Activated CD4-positive, CD25-positive, alpha-beta regulatory T cell (primary cell): ENCODE results near the gene CFAP46.

Experiments used
- DNase-seq, 4 experiments: peaks; one replicate each; lab custom pipeline; 2025; lab: John Stamatoyannopoulos, UW

CFAP46 gene

DNA sequence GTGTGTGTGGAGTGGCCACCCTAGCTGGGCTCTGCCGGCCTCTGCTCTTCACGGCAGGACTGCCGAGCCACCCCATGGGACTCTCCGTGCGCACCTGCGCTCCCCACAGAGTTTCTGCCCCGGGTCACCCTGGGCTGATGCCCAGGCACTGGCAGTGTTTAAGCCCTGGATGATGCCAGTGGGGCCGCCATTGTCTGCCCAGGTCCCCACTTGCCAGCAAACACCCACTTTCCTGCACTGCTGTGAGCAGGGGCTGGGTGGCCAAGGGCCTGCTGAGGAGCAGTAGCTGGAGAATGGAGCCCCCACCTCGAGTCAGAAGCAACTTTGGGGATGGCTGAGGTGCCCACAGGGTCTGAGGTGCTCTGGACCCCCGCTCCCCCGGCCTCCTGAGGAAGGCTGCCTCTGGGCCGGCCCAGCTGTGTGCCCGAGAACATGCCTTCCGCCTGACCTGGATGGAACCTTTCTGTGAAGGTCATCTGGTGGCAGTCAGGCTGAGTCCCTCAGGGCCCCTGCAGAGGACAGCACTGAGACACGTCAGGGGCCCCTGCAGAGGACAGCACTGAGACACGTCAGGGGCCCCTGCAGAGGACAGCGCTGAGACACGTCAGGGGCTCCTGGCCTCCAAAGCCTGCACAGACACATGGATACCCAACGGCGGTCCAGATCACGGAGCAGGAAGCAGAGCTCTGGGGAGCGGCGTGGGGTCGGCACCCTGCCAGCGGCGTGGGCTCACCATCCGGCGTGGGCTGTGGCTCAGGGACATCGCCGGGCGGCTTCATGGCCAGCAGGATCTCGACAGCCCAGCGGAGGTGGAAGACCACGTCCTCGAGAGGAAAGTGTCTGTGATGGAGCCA lies 62.0 kb downstream of the CFAP46 start:
- DNase-seq: no peak

DNA sequence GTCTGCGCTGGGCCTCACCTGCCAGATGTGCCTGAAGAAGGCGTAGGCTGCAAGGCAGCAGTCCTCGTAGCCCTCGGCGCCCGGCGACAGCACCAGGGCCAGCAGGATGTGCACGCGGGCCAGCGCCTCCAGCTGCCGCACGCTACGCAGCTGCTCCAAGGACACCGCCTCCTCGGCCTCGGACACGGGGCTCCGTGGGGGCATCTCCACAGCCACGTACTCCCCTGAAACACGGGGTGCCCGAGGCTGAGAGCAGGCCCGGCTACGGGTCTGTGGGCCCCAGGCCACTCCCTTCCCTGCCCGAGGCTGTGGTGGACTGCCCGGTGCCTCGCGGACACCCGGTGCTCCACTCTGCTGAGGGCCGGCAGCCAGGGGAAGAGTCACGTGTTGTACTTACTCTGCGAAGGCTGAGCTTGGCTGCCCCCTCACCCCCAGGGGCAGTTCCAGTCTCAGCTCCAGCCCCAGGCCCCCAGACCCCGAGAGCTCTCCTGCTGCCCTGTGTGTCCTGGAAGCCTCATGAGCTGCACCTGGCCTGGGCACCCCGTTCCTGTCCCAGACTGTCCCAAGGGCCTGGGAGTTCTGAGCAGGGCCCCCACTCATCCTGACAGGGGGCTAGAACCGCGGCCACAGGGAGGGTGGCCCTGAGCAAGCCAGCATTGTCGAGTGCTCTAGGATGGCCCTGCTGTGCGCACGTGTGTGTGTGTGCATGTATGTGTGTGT lies 62.8 kb downstream of the CFAP46 start:
- DNase-seq: no peak

DNA sequence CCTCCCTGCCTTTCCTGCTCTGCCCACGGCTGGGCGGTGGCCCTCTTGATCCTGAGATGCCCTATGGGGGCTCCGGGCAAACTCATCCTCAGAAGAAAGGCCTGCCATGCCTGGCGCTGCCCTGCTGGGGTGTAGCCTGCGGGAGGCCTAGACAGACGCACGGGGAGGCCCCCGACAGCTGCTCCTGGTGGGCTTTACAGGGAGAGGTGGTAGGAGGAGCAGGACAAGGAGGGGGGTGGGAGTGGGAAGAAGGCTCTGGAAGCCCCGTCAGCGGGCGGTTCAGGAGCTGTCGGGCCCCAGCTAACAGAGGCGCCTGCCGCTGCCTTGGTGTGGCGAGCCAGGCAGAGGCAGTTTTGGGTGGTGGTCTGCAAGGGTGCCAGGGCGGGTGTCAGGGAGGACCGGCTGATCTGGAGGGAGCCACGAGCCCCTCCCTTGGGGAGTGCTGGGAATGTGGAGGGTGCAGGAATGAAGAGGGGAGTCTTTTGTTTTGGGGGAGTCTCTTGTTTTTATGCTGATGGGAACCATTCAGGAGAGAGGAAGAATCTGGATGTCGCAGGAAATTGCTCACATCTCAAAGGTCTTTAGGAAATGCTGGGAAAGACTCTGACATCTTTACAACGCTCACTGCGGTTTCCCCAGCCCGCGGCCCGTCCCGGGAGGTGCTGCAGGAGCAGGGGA lies 63.5 kb downstream of the CFAP46 start:
- DNase-seq: no peak

DNA sequence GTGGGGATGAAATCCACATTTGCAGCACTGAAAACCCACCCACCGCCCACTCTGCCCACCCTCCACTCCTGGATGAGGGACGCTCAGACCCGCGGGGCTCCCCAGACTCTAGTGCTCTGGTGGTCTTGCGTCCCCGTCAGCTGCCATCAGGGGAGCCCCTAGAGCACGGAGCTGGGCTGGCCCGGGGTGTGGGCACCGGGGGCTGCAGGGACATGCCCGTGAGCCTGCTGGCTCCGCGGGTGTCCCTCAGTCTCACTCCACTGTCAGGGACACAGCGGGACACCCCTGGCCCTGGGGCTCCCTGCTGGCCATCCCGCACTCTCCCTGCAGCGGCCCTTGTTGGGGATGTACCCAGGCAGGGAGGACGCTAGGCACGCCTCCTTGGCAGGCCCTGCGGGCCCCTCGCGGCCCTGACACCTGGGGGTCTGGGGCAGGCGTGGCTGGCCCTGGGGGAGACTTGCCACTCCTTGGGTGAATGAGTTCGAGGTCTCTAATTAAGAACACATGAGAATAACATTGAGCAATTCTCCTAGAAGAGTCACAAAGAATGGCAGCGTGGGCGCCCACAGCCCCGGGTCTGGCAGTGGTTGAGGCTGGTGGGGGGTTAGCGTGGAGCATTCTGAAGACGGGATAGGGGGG lies 64.2 kb downstream of the CFAP46 start:
- no peak for DNase-seq

DNA sequence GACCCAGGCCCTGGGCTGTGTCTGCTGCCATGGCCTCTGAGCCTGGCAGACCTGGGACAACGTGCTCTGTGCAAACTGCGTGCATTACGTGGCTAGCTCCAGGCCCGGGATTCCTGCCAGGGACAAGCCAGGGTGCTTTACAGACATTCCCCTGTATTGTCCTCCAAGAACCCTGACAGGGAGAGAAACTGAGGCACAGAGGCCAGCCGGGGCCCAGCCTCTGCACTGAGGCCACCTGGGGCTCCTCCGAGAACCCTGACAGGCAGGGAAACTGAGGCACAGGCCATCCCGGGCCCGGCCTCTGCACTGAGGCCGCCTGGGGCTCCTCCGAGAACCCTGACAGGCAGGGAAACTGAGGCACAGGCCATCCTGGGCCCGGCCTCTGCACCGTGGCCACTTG lies 64.9 kb downstream of the CFAP46 start:
- no peak for DNase-seq

DNA sequence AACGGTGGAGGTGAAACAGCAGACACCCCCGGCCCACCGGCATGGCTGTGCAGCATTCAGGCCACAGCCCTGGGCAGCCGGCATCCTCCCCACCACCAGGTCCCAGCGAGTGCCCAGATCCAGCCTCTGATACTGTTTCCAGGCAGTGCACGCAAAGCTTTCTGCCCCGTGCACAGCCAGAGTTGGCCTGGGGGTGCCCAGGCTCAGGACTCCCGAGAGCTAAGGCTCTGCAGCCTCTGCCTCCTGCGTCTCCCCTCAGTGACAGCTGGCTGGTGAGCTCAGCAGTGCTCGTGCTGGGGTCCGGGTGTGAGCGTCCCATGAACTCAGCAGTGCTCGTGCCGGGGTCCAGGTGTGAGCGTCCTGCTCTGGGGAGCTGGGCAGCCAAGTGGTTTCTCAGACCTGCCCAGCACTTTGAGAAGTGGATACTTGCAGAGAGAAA lies 65.4 kb downstream of the CFAP46 start:
- no peak for DNase-seq

DNA sequence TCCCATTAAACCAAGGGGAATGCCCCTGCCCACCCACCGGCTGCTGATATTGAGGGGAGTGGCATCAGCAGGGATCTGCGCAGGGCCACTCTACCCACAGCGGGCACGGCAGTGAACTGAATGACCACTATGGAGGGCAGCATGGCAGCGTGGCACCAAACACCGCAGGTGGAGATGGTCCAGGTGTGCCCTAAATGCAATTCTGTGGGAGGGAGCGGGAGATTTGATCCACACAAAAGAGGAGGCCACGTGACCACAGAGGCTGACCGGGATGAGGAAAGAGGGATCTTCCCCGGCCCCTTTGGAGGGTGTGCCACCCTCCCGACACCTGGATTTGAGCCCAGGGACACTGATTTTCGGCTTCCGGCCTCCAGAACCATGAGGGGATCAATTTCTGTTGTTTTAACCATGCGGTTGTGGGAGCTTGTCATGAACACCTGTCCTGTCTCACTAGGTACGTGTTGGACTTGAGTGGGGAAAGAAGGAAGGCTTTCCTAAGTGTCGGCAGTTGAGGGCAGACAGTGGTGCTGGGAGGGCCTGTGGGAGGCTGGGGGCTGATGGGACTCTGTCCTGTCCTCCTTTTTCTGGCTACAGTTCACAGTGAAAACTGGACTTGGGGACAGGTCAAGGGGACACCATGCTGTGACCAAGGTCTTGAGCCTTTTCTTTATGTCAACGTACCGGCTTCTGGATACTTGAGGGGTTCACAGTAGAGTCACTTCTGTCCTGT lies 66.1 kb downstream of the CFAP46 start:
- DNase-seq: no peak

DNA sequence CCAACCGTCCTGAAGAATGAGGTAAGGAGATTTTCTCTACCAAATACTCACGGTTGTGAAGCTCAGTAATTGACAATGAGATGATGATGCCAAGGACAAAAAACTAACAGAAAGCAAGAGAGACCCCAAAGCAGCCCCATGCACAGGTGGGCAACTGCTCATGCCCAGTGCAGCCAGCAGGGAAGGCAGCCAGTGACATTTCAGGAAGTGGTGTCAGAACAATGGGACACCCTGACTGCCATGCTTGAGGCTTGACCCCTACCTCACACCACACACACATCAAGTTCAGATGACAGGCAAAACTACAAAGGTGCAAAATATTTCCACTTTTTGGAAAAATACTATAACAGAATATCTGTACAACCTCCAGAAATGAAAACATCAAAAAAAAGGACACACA lies 66.9 kb downstream of the CFAP46 start:
- no peak for DNase-seq

DNA sequence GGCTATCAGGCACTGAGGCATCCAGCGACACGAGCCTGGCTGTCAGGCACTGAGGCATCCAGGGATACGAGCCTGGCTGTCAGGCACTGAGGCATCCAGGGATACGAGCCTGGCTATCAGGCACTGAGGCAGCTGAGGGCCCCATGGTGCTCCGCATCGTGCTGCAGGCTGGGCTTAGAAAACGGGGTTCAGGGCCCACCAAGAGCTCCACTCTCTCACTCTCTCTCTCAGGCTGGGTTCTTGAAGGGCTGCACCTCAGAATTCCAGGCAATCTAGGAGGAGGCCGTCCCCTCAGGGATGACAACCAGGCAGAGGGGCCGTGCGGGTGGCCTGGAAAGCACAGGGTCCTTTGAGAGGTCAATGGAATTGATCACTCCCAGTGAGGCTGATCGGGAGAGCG lies 69.0 kb downstream of the CFAP46 start:
- DNase-seq: no peak

DNA sequence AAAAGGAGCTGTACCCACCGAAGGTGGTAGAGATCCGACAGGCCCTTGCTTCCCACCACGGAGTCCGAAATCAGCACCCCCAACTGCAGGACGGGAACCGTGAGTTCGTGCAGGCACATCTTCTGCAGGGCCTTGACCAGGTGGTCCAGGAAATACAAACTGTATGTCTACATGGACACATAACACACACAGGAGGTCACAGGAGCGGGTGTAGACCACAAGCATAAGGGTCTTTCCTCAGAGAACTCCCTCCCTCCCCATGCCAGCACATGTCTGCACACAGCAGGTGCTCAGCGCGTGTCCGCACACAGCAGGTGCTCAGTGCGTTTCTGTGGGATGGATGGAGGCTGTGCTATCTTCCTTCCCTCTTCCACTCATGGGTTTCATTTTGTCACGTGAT lies 69.7 kb downstream of the CFAP46 start:
- DNase-seq: no peak

DNA sequence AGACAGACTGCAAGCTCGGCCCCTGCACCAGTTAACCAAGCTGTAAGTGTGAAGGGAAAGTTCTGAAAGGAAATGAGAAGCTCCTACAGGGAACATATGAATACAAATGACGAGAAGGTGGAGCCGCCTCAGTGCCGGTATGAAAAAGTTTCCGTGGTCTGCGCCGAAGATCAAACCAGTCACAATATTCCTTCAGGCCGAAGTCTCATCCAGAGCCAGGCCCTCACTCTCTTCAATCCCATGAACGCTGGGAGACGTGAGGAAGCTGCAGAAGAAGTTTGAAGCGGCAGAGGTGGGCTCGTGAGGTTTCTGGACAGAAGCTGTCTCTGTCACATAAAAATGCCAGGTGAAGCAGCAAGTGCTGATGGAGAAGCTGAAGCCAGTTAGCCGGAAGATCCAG lies 71.9 kb downstream of the CFAP46 start:
- no peak for DNase-seq

DNA sequence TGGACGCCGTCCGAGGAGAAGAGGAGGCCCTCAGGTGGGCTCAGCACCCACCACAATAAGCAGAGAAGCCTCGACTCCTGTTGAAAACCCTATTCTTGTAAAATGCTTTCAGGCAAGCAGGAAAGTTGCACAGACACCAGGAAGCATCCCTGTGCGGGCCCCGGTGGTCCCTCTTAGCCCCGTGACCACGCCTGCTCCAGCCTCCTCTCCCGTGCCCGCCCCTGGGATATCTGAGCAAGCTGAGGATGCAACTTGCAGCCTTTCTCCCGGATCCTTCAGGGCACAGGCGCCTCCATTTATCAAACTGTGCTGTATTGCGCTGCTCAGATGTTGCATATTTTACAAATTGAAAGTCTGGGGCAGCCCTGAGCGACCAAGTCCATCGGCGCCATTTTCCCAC lies 72.7 kb downstream of the CFAP46 start:
- no peak for DNase-seq

DNA sequence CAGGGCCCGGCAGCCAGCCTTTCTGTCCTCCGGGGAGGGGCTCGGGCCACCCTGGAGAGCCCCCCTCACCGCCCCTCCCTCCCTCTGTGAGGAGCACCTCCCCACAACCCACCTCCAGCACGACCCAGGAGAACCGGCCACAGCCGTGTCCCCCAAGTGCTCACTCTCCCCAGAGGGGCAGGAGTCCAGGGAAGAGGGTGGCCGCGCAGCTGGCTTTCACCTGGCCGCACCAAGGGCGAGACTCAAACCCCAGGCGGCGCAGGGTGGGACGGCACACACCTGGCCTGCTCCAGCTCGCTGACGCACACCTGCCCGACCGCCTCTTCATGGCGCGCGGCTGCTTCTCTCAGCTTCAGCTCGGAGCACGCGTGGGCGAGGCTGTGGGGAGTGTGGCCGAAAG lies 73.4 kb downstream of the CFAP46 start:
- DNase-seq: no peak

DNA sequence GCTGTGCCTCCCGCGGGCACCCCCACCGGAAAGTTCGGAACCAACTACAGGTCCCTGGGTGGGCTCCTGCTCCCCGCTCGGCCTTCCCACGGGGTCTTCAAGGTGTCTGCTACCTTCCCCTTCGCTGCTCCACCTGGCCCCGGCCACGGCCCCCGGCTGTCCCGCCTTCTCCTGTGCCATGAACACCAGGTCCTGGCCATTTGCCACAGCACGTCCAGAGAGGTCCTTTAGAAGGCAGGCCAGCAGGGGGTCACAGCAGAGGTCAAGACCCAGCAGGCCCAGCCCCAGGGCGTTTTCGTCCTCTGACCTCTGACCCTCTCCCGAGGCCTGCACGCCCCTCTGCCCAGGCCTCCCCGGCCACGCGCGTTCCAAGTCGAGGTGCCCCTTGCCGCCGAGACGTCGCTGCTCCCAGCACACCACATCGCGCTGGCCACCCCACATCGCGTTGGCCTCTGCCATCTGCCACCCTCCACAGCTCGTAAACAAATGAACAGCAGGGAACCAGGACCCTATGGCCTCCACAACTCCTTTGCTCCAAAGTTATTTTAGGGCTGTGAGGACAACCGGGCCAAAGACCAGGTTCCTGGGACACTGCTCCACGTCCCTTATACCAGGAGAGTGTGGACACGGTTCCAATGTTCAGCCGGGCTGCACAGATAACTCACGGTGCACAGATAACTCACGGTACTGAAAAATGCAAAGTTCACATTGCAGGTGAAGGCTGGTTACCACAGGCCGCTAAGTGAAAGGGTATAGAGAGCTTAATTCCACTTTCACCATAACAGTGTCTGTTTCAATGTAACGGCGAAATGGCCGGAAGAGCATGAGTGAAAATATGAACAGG lies 74.3 kb downstream of the CFAP46 start:
- no peak for DNase-seq

DNA sequence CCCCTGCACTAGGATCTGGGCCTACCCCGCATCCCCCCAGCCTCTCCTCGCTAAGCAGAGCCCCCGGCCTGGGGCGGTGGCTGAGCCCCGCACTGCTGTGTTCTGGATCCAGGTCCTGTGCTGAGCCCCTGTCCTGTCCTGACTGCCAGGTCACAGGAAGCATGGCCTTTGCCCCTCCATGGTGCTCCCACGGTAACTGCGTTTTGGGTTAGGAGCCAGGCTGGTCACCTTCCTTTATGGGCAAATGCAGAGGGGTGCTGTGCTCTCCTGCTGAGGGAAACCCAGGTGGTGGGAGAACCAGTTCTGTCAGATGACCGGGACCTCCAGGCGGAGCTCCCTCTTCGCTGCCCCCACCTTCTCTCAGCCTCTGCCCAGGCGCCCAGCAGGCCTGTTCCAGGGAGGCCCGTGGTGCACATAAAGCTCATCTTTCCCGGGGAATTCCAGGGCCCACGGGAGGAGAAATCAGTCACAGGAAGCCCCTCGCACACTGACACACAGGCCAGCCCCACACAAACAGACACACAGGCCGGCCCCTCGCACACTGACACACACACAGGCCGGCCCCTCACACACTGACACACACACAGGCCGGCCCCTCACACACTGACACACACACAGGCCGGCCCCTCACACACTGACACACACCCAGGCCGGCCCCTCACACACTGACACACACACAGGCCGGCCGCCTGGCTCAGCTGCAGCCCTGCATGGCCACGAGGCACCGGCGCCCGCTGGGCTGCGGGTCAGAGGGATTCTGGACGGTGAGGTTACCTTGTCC lies 75.6 kb downstream of the CFAP46 start:
- no peak for DNase-seq

DNA sequence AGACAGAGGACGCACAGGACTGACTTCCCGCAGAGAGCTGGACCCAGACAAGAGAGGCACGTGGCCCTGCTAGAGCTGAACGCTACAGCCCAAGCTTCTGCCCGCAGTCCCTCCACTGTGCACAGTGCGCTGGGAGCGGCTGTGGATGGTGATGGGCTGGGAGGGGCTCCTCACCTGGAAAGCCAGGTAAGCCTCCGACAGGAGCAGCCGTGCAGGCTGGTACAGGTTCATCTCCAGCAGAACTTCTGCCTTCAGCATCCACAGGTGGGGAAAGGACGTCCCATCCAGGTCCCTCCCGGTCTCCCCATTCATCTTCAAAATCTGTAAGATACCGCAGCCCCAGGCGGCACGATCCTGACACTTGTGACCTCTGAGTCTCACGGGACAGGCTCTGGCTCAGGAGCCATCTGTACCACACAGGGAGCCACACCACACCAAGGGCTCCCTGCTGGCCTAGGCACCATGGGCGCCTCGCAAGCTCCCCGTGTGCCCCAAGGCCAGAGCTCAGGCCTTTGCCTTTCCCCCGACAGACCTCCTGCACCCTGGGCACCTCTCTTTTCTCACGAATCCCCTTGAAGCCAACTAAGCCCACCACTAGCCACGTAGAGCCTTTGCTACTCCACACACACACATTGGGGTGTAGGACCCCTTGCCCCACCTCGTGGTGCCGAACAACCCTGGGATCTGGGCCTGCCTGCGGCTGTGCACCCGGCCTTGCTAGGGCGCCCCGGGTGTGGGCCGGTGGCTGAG lies 76.3 kb downstream of the CFAP46 start:
- no peak for DNase-seq

DNA sequence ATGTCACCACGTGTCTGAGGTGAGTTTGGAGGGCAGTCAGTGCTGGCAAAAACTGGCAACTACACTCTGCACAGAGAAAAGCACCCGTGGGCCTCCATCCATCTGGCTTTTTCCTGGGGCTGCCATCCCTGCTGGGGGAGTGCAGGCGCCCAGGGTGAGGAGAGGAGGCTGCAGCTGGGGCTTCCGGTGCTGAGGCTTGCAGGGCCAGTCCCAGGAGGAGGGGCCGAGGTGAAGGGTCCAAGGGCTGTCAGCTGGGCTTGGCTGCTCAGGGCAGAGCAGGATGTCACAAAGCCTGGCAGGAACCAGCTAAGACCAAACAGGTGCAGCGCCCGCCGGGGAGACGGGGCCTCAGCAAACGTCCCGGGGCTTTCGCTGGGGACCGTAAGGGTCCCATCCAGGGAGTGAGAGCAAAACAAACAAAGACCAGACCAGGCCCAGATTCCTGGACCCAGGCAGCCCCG lies 77.2 kb downstream of the CFAP46 start:
- no peak for DNase-seq

DNA sequence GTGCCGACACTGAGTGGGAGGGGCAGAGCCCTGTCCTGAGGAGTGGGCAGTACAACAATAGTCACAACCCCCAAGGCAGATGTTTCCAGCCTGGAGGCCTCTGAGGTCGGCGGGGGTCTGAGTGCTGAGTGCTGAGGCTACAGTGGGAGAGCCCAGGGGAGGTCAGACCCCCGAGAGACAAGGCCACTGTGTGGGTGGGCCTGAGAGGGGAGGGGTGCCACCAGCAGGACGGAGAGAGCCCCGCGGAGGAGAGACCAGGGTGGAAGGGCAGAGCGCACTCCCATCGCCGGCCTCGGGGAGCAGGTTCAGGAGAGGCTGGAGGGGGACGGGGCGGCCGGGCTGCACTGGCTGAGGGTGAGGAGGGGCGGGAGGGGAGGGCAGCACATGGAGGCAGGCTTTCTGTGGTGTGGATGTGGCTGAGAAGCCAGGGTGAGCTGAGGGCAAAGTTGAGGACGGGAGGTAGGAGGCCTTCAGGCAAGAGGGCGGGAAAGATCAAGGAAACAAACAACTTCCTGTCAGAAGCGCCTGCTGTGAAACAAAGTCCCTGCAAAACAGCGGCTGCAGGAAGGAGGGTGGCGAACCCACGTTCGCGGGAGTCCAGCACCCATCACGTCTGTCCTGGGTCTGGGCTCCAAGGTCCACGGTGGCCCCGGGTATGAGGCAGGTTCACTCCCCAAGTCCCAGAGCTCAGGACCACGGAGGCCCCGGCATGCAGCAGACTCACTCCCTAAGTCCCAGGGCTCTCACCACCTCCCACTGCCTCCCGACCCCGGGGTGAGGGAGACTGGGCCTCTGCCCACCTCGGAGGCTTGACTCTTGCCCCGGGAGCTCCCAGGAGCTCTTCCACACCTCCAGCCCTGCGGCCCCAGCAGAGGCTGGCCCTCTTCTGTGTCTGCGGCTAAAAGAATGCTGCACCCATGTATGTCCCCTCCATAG lies 79.6 kb downstream of the CFAP46 start:
- DNase-seq: no peak
